GM13977 (cell line): ENCODE measurements around the gene SMC1B.

ENCODE experiments used
- DNase-seq: peaks from one replicate; pipeline ENCODE4 v3.0.0; 2012; ENCODE audit warnings: low spot score
- in situ Hi-C: fragments of 300-500 bp; cut with MboI; formaldehyde crosslinking; loops from one replicate; pipeline ENCODE4 v1.12.0; 2022; ENCODE audit warnings: low sequenced_read_pairs, low pct_unique_long_range_greater_than_20kb, mixed read lengths, inconsistent platforms; ENCODE audit not compliant: unreplicated experiment
- TF ChIP-seq, protein P1 (sequence below): IDR thresholded peaks from 2 replicates; pipeline ENCODE4 v1.5.1; 2012; ENCODE audit warnings: mild to moderate bottlenecking, control low read depth; ENCODE audit not compliant: insufficient read depth; ENCODE audit errors: extremely low read depth, missing control alignments

SMC1B gene

GRCh38 chr22:45413368-45414211, at the start of gene SMC1B, which contains the start of gene RIBC2:
TSS of gene SMC1B (minus strand) at chr22:45413599. CDS start at chr22:45413567, 32 bp downstream.
TSS of gene RIBC2 (plus strand) at chr22:45413693. CDS start at chr22:45413887, 194 bp downstream.
- in situ Hi-C loops: no loop called here
- TF ChIP-seq, protein P1, sequence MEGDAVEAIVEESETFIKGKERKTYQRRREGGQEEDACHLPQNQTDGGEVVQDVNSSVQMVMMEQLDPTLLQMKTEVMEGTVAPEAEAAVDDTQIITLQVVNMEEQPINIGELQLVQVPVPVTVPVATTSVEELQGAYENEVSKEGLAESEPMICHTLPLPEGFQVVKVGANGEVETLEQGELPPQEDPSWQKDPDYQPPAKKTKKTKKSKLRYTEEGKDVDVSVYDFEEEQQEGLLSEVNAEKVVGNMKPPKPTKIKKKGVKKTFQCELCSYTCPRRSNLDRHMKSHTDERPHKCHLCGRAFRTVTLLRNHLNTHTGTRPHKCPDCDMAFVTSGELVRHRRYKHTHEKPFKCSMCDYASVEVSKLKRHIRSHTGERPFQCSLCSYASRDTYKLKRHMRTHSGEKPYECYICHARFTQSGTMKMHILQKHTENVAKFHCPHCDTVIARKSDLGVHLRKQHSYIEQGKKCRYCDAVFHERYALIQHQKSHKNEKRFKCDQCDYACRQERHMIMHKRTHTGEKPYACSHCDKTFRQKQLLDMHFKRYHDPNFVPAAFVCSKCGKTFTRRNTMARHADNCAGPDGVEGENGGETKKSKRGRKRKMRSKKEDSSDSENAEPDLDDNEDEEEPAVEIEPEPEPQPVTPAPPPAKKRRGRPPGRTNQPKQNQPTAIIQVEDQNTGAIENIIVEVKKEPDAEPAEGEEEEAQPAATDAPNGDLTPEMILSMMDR: no peak
- DNase-seq: peak; percentile 85

DNA sequence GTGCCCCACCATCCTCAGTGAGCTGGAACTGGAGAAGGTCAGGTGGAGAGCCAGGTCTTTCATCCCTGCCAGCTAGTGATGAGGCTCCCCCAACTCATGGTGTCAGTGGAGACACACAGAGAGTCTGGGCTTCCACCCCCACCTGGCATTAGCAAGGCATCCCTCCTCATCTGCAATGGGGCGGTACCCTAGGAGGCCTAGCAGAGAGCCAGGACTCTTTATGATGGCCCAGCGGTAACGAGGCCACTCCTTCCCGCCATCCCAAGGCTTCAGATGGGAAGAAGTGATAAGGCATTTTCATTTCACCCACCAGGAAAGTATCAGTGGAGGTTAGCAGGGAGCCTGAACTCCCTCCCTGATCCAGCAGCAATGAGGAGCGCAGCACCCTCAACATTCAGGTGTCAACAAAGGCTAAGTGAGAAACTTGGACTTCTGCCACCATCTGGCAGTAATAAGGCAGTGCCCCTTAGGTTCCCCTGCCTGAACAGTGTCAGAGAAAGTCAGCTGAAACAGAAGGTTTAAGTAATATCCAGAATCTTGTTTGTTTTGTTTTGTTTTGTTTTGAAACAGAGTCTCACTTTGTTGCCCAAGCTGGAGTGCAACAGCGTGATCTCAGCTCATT, 48.7 kb upstream of the SMC1B start:
- no peak for DNase-seq
- TF ChIP-seq, protein P1: peak; percentile 30

DNA sequence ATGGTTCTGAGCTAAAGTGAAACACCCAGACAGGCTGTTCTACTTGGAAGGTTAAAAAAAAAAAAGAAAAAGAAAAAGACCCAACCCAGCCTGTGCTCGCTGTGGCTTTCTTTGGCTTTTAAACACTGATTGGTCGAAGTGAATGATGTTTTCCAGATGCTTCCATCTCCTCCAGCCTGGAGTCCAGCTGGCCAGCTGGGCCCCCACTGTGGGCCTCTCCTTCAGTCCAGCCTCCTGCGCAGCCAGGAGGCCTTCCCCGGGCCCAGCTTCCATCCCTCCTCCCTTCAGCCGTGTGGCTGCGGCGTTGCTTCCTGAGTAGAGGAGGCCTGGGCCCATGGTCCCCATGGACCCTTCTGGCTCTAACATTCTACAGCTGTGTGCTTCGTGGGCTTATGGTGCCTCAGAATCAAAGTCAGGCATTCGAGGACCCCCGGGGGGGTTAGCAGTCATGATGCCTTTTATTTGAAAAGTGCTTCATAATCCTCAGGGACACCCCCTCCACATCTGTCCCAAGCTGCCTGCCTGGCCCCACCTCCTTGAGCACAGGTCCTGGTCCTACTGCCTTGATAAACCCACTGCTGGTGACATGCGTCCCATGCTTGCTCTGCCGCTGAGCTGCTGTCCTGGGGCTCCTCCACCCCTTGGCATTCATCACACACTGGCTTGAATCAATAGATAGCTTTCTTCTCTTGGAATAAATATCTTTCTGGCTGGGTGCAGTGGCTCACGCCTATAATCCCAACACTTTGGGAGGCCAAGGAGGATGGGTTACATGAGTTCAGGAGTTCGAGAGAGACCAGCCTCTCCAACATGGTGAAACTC, 47.1 kb upstream of the SMC1B start:
- in situ Hi-C loops: no loop called here
- no peak for DNase-seq
- TF ChIP-seq, protein P1: no peak

More for the DNA sequence above, 48.7 kb upstream of the SMC1B start:
- in situ Hi-C loops: no loop called here

DNA sequence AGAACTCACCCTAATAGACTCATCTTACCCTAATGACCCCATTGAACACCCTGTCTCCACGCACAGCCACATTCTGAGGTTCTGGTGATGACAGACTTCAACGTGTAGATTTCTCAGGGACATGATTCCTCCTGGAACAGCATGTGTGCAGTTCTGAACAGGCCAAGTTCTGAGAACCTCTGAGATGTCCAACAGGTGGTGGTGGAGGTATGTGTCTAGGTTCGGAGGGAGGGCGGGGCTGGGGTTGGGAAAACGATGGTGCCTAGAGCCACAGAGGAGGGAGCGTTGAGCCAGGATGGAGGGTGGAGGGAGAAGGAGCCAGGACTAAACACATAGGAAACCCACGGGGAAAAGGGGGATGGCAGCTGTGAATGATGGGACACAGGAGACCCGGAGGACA, 45.8 kb upstream of the SMC1B start:
- DNase-seq: no peak
- TF ChIP-seq, protein P1: no peak
- in situ Hi-C loops: no loop called here

- in situ Hi-C loops: no loop called here
- TF ChIP-seq, protein P1: no peak
- no peak for DNase-seq
Measured at GRCh38 chr22:45458532-45458931, 45.1 kb upstream of the SMC1B start.

- TF ChIP-seq, protein P1: no peak
- in situ Hi-C loops: no loop called here
- DNase-seq: no peak
Measured at GRCh38 chr22:45456811-45457210, 43.4 kb upstream of the SMC1B start.
